GM12891 (cell line): Measurements from ENCODE around the gene OR10G4.

ENCODE experiments used
- PAX5 ChIP-seq: IDR thresholded peaks from 2 replicates; pipeline ENCODE4 v1.6.1; 2011; ENCODE audit warnings: low read length, moderate library complexity, mild to moderate bottlenecking; ENCODE audit not compliant: insufficient read depth, severe bottlenecking
- POLR2A ChIP-seq: IDR thresholded peaks from 2 replicates; pipeline ENCODE4 v1.6.1; 2011; ENCODE audit warnings: low read depth, low read length, control low read depth
- POLR2AphosphoS5 ChIP-seq: IDR thresholded peaks from 2 replicates; pipeline ENCODE4 v1.6.1; 2011; ENCODE audit warnings: low read depth, low read length, control low read depth
- POU2F2 ChIP-seq: IDR thresholded peaks from 2 replicates; pipeline ENCODE4 v1.6.1; 2011; ENCODE audit warnings: low read depth, mild to moderate bottlenecking, control low read depth, low read length, moderate library complexity
- SPI1 ChIP-seq: IDR thresholded peaks from 2 replicates; pipeline ENCODE4 v1.6.1; 2011; ENCODE audit warnings: low read depth, low read length, control low read depth
- TAF1 ChIP-seq: IDR thresholded peaks from 2 replicates; pipeline ENCODE4 v1.6.1; 2011; ENCODE audit warnings: low read depth, low read length, control low read depth

DNA sequence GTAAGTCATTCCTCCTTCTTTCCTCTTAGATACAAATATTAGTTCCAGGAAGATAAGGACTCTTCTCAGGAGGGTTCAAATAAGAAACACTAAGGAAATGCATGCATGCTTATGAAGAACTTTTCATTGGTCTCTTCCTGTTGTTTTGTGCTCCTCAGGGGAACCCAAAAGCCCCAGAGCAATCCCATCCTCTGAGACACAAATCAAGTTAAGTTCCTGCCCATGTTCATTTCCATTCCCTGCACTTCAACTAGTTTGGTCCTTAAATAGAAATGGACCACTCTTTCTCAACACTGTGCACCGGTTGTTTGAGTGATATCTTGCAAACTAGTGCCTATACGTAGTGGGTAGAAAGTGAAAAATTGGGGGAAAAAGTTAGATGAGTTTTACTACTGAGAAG, at the start of gene OR10G4:
- TF ChIP-seq POLR2A: no peak
- no peak for TF ChIP-seq TAF1
- TF ChIP-seq POLR2AphosphoS5: no peak
- no peak for TF ChIP-seq SPI1
- TF ChIP-seq PAX5: no peak
- TF ChIP-seq POU2F2: no peak
